GM23338 (cell line): ENCODE data around the gene NKAIN2. TPM values are rescaled to one million over a fixed set of nuclear protein-coding genes. Genes with fewer than 3 reads are reported as not detected.

Experiments used
- ATAC-seq: fragments of 200-7000 bp; cut with Tn5 transposase; 3 replicates; pipeline ENCODE4 v1.9.1; 2020
- DNase-seq: peaks from one replicate; pipeline ENCODE4 v3.0.0-alpha.2; 2015; ENCODE audit warnings: low spot score
- H2AFZ ChIP-seq: fragments of 200-600 bp; sonication (generic); 2 replicates; pipeline ENCODE4 v1.8.0; 2016; ENCODE audit warnings: antibody characterized with exemption, mild to moderate bottlenecking, moderate library complexity
- H3F3A ChIP-seq: fragments of 200-600 bp; sonication (generic); replicated peaks from 2 replicates; pipeline ENCODE4 v1.8.0; 2017; ENCODE audit warnings: antibody characterized with exemption, mixed run types, low read depth
- H3K27ac ChIP-seq: fragments of 200-600 bp; sonication (generic); 2 replicates; pipeline ENCODE4 v1.6.1; 2016; ENCODE audit warnings: low read depth
- H3K27me3 ChIP-seq: fragments of 200-600 bp; sonication (generic); 2 replicates; pipeline ENCODE4 v1.8.0; 2016; ENCODE audit warnings: mild to moderate bottlenecking, mixed run types, moderate library complexity; ENCODE audit not compliant: insufficient read depth
- H3K36me3 ChIP-seq: fragments of 200-600 bp; sonication (generic); 2 replicates; pipeline ENCODE4 v1.8.0; 2016; ENCODE audit warnings: mild to moderate bottlenecking; ENCODE audit not compliant: insufficient read depth
- H3K4me1 ChIP-seq: fragments of 200-600 bp; sonication (generic); 2 replicates; pipeline ENCODE4 v1.8.0; 2016; ENCODE audit warnings: mild to moderate bottlenecking, moderate library complexity; ENCODE audit not compliant: insufficient read depth
- H3K4me2 ChIP-seq: fragments of 200-600 bp; sonication (generic); 2 replicates; pipeline ENCODE4 v1.7.1; 2017; ENCODE audit warnings: mixed run types
- H3K4me3 ChIP-seq: fragments of 200-600 bp; sonication (generic); 2 replicates; pipeline ENCODE4 v1.6.1; 2016; ENCODE audit warnings: mixed run types
- H3K79me2 ChIP-seq: fragments of 200-600 bp; sonication (generic); replicated peaks from 2 replicates; pipeline ENCODE4 v1.8.0; 2017; ENCODE audit warnings: mild to moderate bottlenecking; ENCODE audit not compliant: insufficient read depth
- H3K9me2 ChIP-seq: fragments of 200-600 bp; sonication (generic); 2 replicates; pipeline ENCODE4 v1.8.0; 2017; ENCODE audit not compliant: insufficient read depth
- H4K20me1 ChIP-seq: fragments of 200-600 bp; sonication (generic); replicated peaks from 2 replicates; pipeline ENCODE4 v1.8.0; 2017; ENCODE audit warnings: mild to moderate bottlenecking; ENCODE audit not compliant: insufficient read depth
- H3K27ac Mint-ChIP-seq: 2 replicates; pipeline ENCODE4 v1.8.0; 2020; ENCODE audit warnings: inconsistent platforms, mild to moderate bottlenecking, moderate library complexity, mixed read lengths
- H3K27me3 Mint-ChIP-seq: 3 replicates; pipeline ENCODE4 v1.8.0; 2022; ENCODE audit warnings: low read depth, mild to moderate bottlenecking, moderate library complexity, mixed read lengths, inconsistent platforms; ENCODE audit not compliant: insufficient read depth, poor library complexity
- H3K36me3 Mint-ChIP-seq: 3 replicates; pipeline ENCODE4 v1.8.0; 2021; ENCODE audit warnings: low read depth, mild to moderate bottlenecking, inconsistent platforms, moderate library complexity, mixed read lengths
- H3K4me1 Mint-ChIP-seq: 3 replicates; pipeline ENCODE4 v1.8.0; 2020; ENCODE audit warnings: mild to moderate bottlenecking, inconsistent platforms, mixed read lengths
- H3K4me3 Mint-ChIP-seq: 3 replicates; pipeline ENCODE4 v1.8.0; 2021; ENCODE audit warnings: moderate library complexity, mild to moderate bottlenecking, inconsistent platforms, mixed read lengths
- H3K9me3 Mint-ChIP-seq: 3 replicates; pipeline ENCODE4 v1.8.0; 2020; ENCODE audit warnings: moderate library complexity, mild to moderate bottlenecking, inconsistent platforms, mixed read lengths
- CREB1 ChIP-seq: fragments of 250-450 bp; sonication (Bioruptor Pico); IDR thresholded peaks from 2 replicates; pipeline ENCODE4 v1.5.0; 2020; ENCODE audit warnings: low read depth, mild to moderate bottlenecking, moderate library complexity
- CTCF ChIP-seq, 2 experiments: fragments of 200-600 bp in 1 of 2; sonication (generic) in 1 of 2; conservative IDR thresholded peaks; 2 replicates each; pipeline versions ENCODE4 v1.5.1 to v1.6.1; 2016 to 2017; ENCODE audit warnings: antibody characterized with exemption in 2 of 2, low read depth in 2 of 2, mild to moderate bottlenecking in 2 of 2, moderate library complexity in 1 of 2
- JUNB ChIP-seq: IDR thresholded peaks from one replicate; pipeline ENCODE4 v1.6.1; 2016; ENCODE audit warnings: antibody characterized with exemption; ENCODE audit not compliant: unreplicated experiment
- NANOG ChIP-seq: IDR thresholded peaks from 2 replicates; pipeline ENCODE4 v1.6.1; 2016; ENCODE audit warnings: antibody characterized with exemption, borderline replicate concordance
- STAT1 ChIP-seq: IDR thresholded peaks from one replicate; pipeline ENCODE4 v1.6.1; 2016; ENCODE audit warnings: antibody characterized with exemption; ENCODE audit not compliant: unreplicated experiment
- ZNF114 ChIP-seq: fragments of 250-450 bp; sonication (Bioruptor Pico); IDR thresholded peaks from 2 replicates; pipeline ENCODE4 v1.5.0; 2020; ENCODE audit warnings: mild to moderate bottlenecking, moderate library complexity
- ZNF331 ChIP-seq: fragments of 250-450 bp; sonication (Bioruptor Pico); IDR thresholded peaks from 2 replicates; pipeline ENCODE4 v1.5.0; 2020; ENCODE audit warnings: low read depth, mild to moderate bottlenecking, moderate library complexity
- polyA plus RNA-seq: library from polyadenylated mRNA; unstranded; fragments of >200 nt; fragmentation: Nextera tagmentation; extraction: Ambion mirVana; gene quantifications from 2 replicates; pipeline ENCODE4 v1.2.1, GENCODE V29; 2016
- total RNA-seq: library from RNA; depleted of rRNA; stranded (reverse); fragments of >200 nt; shearing (Covaris generic); gene quantifications from 2 replicates; pipeline ENCODE4 v1.2.3, GENCODE V29; 2014
- TF ChIP-seq, protein P1 (sequence below): IDR thresholded peaks from 2 replicates; pipeline ENCODE4 v1.6.1; 2016; ENCODE audit warnings: antibody characterized with exemption
- TF ChIP-seq, protein P2 (sequence below): fragments of 250-450 bp; sonication (Bioruptor Pico); IDR thresholded peaks from 2 replicates; pipeline ENCODE4 v1.5.0; 2020; ENCODE audit warnings: mild to moderate bottlenecking, moderate library complexity

NKAIN2 gene
- total and polyA plus RNA-seq, 2 experiments from 2014 or later, result 0.39 to 1.1 TPM

DNA sequence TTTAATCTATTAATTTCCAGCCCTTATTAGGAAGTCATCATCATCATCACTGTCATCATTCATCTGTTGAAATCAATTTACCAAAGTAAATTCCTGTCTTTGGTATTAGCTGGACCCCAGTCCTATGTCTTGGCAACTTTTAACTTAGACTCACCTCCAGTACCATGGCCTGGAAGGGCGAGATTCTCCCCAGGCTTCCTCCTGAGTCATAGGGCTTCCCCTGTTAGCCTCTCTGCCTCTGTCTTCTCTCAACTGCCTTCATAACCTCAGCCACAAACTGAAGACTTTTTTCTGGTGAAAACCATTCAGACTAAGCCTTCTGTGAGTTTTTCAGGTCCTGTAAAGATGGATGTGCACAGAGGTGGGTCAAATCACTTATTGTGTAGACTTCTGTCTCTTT, 95.0 kb downstream of the NKAIN2 start (continued):
- TF ChIP-seq CTCF (conservative IDR thresholded peaks at IDR 0.05; ENCODE audit: low read depth in 2 of 2), result no peak
- TF ChIP-seq, protein P1, sequence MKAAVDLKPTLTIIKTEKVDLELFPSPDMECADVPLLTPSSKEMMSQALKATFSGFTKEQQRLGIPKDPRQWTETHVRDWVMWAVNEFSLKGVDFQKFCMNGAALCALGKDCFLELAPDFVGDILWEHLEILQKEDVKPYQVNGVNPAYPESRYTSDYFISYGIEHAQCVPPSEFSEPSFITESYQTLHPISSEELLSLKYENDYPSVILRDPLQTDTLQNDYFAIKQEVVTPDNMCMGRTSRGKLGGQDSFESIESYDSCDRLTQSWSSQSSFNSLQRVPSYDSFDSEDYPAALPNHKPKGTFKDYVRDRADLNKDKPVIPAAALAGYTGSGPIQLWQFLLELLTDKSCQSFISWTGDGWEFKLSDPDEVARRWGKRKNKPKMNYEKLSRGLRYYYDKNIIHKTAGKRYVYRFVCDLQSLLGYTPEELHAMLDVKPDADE, result no peak
- TF ChIP-seq JUNB, result no peak
- TF ChIP-seq CREB1 (CRISPR knock-in tag), result no peak
- no peak for TF ChIP-seq STAT1
- no peak for TF ChIP-seq ZNF114 (CRISPR knock-in tag)

- H2AFZ ChIP-seq, result no peak overlapping the region
- TF ChIP-seq ZNF331 (CRISPR knock-in tag), result no peak
- TF ChIP-seq, protein P2, sequence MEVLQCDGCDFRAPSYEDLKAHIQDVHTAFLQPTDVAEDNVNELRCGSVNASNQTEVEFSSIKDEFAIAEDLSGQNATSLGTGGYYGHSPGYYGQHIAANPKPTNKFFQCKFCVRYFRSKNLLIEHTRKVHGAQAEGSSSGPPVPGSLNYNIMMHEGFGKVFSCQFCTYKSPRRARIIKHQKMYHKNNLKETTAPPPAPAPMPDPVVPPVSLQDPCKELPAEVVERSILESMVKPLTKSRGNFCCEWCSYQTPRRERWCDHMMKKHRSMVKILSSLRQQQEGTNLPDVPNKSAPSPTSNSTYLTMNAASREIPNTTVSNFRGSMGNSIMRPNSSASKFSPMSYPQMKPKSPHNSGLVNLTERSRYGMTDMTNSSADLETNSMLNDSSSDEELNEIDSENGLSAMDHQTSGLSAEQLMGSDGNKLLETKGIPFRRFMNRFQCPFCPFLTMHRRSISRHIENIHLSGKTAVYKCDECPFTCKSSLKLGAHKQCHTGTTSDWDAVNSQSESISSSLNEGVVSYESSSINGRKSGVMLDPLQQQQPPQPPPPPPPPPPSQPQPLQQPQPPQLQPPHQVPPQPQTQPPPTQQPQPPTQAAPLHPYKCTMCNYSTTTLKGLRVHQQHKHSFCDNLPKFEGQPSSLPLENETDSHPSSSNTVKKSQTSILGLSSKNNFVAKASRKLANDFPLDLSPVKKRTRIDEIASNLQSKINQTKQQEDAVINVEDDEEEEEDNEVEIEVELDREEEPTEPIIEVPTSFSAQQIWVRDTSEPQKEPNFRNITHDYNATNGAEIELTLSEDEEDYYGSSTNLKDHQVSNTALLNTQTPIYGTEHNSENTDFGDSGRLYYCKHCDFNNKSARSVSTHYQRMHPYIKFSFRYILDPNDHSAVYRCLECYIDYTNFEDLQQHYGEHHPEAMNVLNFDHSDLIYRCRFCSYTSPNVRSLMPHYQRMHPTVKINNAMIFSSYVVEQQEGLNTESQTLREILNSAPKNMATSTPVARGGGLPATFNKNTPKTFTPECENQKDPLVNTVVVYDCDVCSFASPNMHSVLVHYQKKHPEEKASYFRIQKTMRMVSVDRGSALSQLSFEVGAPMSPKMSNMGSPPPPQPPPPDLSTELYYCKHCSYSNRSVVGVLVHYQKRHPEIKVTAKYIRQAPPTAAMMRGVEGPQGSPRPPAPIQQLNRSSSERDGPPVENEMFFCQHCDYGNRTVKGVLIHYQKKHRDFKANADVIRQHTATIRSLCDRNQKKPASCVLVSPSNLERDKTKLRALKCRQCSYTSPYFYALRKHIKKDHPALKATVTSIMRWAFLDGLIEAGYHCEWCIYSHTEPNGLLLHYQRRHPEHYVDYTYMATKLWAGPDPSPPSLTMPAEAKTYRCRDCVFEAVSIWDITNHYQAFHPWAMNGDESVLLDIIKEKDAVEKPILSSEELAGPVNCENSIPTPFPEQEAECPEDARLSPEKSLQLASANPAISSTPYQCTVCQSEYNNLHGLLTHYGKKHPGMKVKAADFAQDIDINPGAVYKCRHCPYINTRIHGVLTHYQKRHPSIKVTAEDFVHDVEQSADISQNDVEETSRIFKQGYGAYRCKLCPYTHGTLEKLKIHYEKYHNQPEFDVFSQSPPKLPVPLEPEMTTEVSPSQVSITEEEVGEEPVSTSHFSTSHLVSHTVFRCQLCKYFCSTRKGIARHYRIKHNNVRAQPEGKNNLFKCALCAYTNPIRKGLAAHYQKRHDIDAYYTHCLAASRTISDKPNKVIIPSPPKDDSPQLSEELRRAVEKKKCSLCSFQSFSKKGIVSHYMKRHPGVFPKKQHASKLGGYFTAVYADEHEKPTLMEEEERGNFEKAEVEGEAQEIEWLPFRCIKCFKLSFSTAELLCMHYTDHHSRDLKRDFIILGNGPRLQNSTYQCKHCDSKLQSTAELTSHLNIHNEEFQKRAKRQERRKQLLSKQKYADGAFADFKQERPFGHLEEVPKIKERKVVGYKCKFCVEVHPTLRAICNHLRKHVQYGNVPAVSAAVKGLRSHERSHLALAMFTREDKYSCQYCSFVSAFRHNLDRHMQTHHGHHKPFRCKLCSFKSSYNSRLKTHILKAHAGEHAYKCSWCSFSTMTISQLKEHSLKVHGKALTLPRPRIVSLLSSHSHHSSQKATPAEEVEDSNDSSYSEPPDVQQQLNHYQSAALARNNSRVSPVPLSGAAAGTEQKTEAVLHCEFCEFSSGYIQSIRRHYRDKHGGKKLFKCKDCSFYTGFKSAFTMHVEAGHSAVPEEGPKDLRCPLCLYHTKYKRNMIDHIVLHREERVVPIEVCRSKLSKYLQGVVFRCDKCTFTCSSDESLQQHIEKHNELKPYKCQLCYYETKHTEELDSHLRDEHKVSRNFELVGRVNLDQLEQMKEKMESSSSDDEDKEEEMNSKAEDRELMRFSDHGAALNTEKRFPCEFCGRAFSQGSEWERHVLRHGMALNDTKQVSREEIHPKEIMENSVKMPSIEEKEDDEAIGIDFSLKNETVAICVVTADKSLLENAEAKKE, result no peak
- TF ChIP-seq NANOG, result no peak
- DNase-seq (no peak), ATAC-seq (no peak)
- no peak overlapping the region for H3K4me2 ChIP-seq
- no peaks in the 10 kb centered on the region for H3K27me3 ChIP-seq
- H3K36me3 ChIP-seq, result no peaks in the 10 kb centered on the region
- H3K4me3 ChIP-seq, result no peak overlapping the region
- no peak overlapping the region for H3K27ac ChIP-seq
- Mint-ChIP-seq H3K4me1 (no peaks in the 10 kb centered on the region), H3K27ac (no peak overlapping the region), H3K9me3 (no peaks in the 10 kb centered on the region), H3K36me3 (no peaks in the 10 kb centered on the region), H3K27me3 (peaks cover 1% of the 10 kb centered on the region), H3K4me3 (no peak overlapping the region)
- no peaks in the 10 kb centered on the region for H3K9me2 ChIP-seq
- no peaks in the 10 kb centered on the region for H3K4me1 ChIP-seq
- H3K79me2 ChIP-seq, result no peaks in the 10 kb centered on the region
- H4K20me1 ChIP-seq, result no peaks in the 10 kb centered on the region
- H3F3A ChIP-seq, result no peaks in the 10 kb centered on the region
Measured at GRCh38 chr6:123899745-123900144, 96.1 kb downstream of the NKAIN2 start.
